Testis (tissue), 2 donors: ENCODE data around the gene GAK.

Experiments used
- POLR2A ChIP-seq: fragments of 450-650 bp; IDR thresholded peaks from one replicate; pipeline ENCODE4 v1.6.1; 2017; ENCODE audit warnings: antibody characterized with exemption, mild to moderate bottlenecking, moderate library complexity
- TF ChIP-seq, protein P1 (sequence below), 3 experiments: fragments of 450-650 bp in 2 of 3; fragments of 200-600 bp in 1 of 3; sonication (generic) in 1 of 3; IDR thresholded peaks; one replicate each; pipeline ENCODE4 v1.5.1; 2016 to 2019; ENCODE audit warnings: antibody characterized with exemption in 3 of 3, mild to moderate bottlenecking in 2 of 3, moderate library complexity in 1 of 3

DNA sequence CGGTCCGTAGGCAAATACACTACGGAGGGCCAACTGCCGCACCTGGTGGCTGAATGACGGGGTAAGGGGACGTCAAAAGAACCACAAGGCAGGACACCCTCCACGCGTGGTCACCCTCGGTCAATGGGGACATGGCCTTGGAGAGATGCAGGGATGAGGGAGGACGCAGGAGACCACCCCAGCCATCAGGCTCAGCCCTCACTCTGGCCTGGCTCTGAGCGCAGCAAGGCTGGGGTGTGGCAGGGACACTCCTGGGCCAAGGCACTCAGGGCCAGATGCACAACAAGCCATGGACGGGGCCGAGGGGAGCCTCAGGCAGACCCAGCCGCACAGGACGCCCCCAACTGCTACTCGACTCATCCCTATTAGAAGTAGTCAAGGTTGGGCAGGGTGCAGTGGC is 36.5 kb downstream of the GAK start:
- no peak for TF ChIP-seq POLR2A
- TF ChIP-seq, protein P1, sequence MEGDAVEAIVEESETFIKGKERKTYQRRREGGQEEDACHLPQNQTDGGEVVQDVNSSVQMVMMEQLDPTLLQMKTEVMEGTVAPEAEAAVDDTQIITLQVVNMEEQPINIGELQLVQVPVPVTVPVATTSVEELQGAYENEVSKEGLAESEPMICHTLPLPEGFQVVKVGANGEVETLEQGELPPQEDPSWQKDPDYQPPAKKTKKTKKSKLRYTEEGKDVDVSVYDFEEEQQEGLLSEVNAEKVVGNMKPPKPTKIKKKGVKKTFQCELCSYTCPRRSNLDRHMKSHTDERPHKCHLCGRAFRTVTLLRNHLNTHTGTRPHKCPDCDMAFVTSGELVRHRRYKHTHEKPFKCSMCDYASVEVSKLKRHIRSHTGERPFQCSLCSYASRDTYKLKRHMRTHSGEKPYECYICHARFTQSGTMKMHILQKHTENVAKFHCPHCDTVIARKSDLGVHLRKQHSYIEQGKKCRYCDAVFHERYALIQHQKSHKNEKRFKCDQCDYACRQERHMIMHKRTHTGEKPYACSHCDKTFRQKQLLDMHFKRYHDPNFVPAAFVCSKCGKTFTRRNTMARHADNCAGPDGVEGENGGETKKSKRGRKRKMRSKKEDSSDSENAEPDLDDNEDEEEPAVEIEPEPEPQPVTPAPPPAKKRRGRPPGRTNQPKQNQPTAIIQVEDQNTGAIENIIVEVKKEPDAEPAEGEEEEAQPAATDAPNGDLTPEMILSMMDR (IDR thresholded peaks at IDR 0.05): no peak
